GM19239 (cell line): ENCODE measurements around the gene PRAMEF20.

Experiments used
- DNase-seq: peaks from one replicate; pipeline ENCODE4 v3.0.0; 2011; ENCODE audit warnings: low spot score; ENCODE audit not compliant: insufficient read length
- FAIRE-seq: peaks from 2 replicates; lab custom pipeline; 2011; peaks lifted over from hg19 to GRCh38; lab: Jason Lieb, UNC

PRAMEF20 gene

DNA sequence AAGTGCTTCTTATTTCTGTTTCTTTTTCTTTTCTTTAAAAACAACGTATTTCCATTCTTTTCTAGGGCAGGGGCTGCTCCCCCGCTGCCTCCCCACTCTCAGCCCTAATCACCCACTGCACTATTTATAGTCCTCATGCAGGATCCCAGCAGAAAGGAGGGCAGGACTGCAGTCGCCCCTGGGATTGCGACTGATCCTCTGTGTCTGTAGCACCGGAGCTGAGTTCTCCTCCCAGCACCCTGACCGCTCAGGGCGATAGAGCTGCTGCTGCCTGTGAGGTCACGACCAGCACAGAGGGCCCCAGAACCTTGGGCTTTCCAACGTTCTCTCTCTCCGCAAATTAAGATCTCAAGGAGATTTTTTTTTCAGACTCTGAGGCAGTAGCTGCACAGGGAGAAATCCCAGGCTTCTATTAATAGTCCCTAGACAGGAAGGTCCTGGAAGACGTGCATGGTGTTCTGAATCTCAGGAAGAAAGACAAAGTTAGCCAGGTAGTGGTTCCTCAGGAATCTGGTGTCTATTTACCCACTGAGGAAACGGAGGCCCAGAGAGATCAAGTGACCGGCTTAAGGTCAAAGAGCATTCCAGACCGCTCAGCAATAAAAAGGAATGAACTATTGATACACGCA, 46.8 kb downstream of the PRAMEF20 start:
- FAIRE-seq = no peak
- DNase-seq = no peak

DNA sequence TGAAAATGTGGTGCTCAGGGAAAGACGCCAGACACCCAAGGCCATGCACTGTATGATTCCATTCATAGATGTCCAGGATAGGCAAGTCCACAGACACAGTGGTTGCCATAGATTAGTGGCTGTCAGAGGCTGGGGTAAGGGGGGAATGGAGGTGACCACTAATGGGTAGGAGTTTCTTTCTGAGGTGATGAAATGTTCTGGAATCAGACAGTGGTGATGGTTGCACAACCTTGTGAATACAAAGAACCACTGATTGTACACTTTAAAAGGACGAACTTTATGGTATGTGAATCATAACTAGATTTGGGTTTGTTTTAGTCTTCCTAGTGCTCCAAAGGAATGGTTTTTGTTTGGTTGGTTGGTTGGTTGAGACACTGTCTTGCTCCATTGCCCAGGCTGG, 51.7 kb downstream of the PRAMEF20 start:
- no peak for DNase-seq
- FAIRE-seq = no peak

DNA sequence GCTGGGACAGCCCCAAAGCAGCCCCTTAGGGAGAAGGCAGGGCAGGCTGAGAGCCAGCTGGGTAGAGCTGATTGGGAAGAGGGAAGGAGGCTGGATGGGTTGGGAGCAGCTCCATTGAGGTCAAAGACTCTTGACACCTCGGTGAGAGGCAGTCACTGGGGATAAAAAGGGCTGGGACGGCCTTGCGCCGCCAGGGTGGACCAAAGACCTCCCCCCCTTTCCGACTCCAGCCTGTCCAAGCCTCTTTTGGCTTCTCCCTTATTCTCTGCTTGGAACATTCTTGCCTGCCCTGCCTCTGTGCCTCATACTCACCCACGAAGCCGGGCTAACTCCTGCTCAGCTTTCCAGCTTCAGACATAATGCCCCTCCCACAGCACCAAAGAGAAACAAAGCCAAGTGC, 52.4 kb downstream of the PRAMEF20 start:
- DNase-seq = no peak
- FAIRE-seq = no peak

DNA sequence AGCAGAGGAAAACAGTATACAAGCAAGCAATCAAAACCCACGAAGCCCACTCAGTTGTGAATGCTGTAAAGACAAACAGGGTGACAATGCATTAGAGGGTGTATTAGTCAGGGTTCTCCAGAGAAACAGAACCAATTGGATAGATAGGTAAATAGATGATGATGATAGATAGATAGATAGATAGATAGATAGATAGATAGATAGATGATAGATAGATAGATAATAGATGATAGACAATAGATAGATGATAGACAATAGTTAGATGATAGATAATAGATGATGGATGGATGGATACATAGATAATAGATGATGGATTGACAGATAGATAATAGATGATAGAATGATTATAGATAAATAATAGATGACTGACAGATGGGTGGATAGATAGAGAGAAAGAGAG, 55.3 kb downstream of the PRAMEF20 start:
- no peak for DNase-seq
- FAIRE-seq = no peak

DNA sequence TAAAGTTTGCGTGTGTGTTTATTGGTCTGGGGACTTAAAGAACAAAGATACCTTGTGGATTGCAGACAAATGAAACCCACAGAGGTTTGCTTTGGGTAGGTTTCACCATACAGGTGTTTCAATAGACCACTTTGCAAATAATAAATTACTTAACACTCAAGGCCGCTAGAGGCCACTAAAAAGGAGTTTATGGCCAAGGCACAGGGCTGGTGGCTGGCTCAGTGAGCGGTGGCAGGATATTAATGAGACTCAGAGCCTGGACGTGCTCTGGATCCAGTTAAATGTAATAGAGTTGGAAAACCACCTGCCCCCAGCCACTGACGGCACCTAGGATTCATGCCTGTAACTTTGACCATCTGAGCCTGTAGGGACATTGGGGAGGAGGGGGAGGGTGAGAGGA, 59.1 kb downstream of the PRAMEF20 start:
- FAIRE-seq (no peak), DNase-seq (no peak)
